Muscle layer of colon (tissue), 2 donors: ENCODE data around the gene FBLN2.

Source experiments
- H3K27ac ChIP-seq: one replicate; pipeline ENCODE4 v1.7.0; 2013; ENCODE audit warnings: low read depth, mild to moderate bottlenecking, low read length, moderate library complexity
- H3K27me3 ChIP-seq, 2 donors: one replicate each; pipeline ENCODE4 v1.7.0; 2013; ENCODE audit warnings: low read length in 2 of 2, mild to moderate bottlenecking in 2 of 2; ENCODE audit not compliant: insufficient read depth in 2 of 2, control insufficient read depth in 1 of 2
- H3K36me3 ChIP-seq: one replicate; pipeline ENCODE4 v1.7.0; 2013; ENCODE audit warnings: mild to moderate bottlenecking, low read length; ENCODE audit not compliant: insufficient read depth
- H3K4me1 ChIP-seq: one replicate; pipeline ENCODE4 v1.7.0; 2013; ENCODE audit warnings: mild to moderate bottlenecking, low read length; ENCODE audit not compliant: insufficient read depth
- H3K4me3 ChIP-seq, 2 donors: one replicate each; pipeline ENCODE4 v1.7.0; 2013; ENCODE audit warnings: low read length in 2 of 2, low read depth in 1 of 2, mild to moderate bottlenecking in 1 of 2, moderate library complexity in 1 of 2
- H3K9ac ChIP-seq: one replicate; pipeline ENCODE4 v1.7.0; 2013; ENCODE audit warnings: low read length
- H3K9me3 ChIP-seq: one replicate; pipeline ENCODE4 v1.7.0; 2013; ENCODE audit warnings: mild to moderate bottlenecking, low read length
- donor health status: abdominal sarcoma.
- donor health status: Adenocarcinoma of cecum.

The FBLN2 gene

GRCh38 chr3:13571831-13572750 is 23.2 kb downstream of the FBLN2 start:
- Histone ChIP-seq H3K27ac (no peak overlapping the region), H3K4me1 (no peaks in the 10 kb centered on the region)

GRCh38 chr3:13572926-13573623 is 24.1 kb downstream of the FBLN2 start:
- no peaks in the 10 kb centered on the region for H3K36me3 ChIP-seq
- H3K27me3 ChIP-seq: no peaks in the 10 kb centered on the region
- H3K4me1 ChIP-seq: no peaks in the 10 kb centered on the region
- no peak overlapping the region for H3K27ac ChIP-seq
- H3K9ac ChIP-seq: no peak overlapping the region
- H3K4me3 ChIP-seq: no peak overlapping the region
- H3K9me3 ChIP-seq: no peaks in the 10 kb centered on the region

More at GRCh38 chr3:13571831-13572750, 23.2 kb downstream of the FBLN2 start:
- Histone ChIP-seq H3K9ac (no peak overlapping the region), H3K36me3 (no peaks in the 10 kb centered on the region), H3K4me3 (no peak overlapping the region), H3K27me3 (no peaks in the 10 kb centered on the region), H3K9me3 (no peaks in the 10 kb centered on the region)

- no peaks in the 10 kb centered on the region for H3K27me3 ChIP-seq
- H3K27ac ChIP-seq: no peak overlapping the region
- H3K4me3 ChIP-seq: no peak overlapping the region
- H3K9ac ChIP-seq: no peak overlapping the region
- H3K36me3 ChIP-seq: no peaks in the 10 kb centered on the region
- no peaks in the 10 kb centered on the region for H3K4me1 ChIP-seq
- no peaks in the 10 kb centered on the region for H3K9me3 ChIP-seq
Measured at GRCh38 chr3:13574083-13574797, 25.3 kb downstream of the FBLN2 start.

- H3K9me3 ChIP-seq: no peaks in the 10 kb centered on the region
- no peak overlapping the region for H3K9ac ChIP-seq
- H3K27me3 ChIP-seq: no peaks in the 10 kb centered on the region
- H3K27ac ChIP-seq: no peak overlapping the region
- H3K4me1 ChIP-seq: no peaks in the 10 kb centered on the region
- H3K4me3 ChIP-seq: no peak overlapping the region
- H3K36me3 ChIP-seq: no peaks in the 10 kb centered on the region
Measured at GRCh38 chr3:13574798-13575451, 26.0 kb downstream of the FBLN2 start.

GRCh38 chr3:13575459-13576061 is 26.6 kb downstream of the FBLN2 start:
- no peaks in the 10 kb centered on the region for H3K27me3 ChIP-seq
- no peak overlapping the region for H3K27ac ChIP-seq
- H3K4me3 ChIP-seq: no peak overlapping the region
- H3K36me3 ChIP-seq: no peaks in the 10 kb centered on the region
- no peaks in the 10 kb centered on the region for H3K9me3 ChIP-seq
- no peaks in the 10 kb centered on the region for H3K4me1 ChIP-seq
- no peak overlapping the region for H3K9ac ChIP-seq

- H3K27ac ChIP-seq: no peak overlapping the region
- no peaks in the 10 kb centered on the region for H3K27me3 ChIP-seq
- H3K36me3 ChIP-seq: no peaks in the 10 kb centered on the region
- H3K4me3 ChIP-seq: no peak overlapping the region
- H3K9ac ChIP-seq: no peak overlapping the region
- no peaks in the 10 kb centered on the region for H3K9me3 ChIP-seq
- no peaks in the 10 kb centered on the region for H3K4me1 ChIP-seq
Measured at GRCh38 chr3:13577181-13578121, 28.5 kb downstream of the FBLN2 start.

- Histone ChIP-seq H3K4me1 (no peaks in the 10 kb centered on the region), H3K27ac (no peak overlapping the region), H3K4me3 (no peak overlapping the region), H3K9ac (no peak overlapping the region), H3K36me3 (no peaks in the 10 kb centered on the region), H3K27me3 (no peaks in the 10 kb centered on the region), H3K9me3 (no peaks in the 10 kb centered on the region)
Measured at GRCh38 chr3:13578251-13578650, 29.3 kb downstream of the FBLN2 start.

- no peak overlapping the region for H3K9ac ChIP-seq
- no peaks in the 10 kb centered on the region for H3K27me3 ChIP-seq
- H3K4me3 ChIP-seq: no peak overlapping the region
- H3K36me3 ChIP-seq: no peaks in the 10 kb centered on the region
- H3K9me3 ChIP-seq: no peaks in the 10 kb centered on the region
- H3K27ac ChIP-seq: no peak overlapping the region
- H3K4me1 ChIP-seq: no peaks in the 10 kb centered on the region
Measured at GRCh38 chr3:13579063-13579462, 30.1 kb downstream of the FBLN2 start.

GRCh38 chr3:13580256-13581023 is 31.5 kb downstream of the FBLN2 start:
- H3K4me3 ChIP-seq: no peak overlapping the region
- no peaks in the 10 kb centered on the region for H3K4me1 ChIP-seq
- no peak overlapping the region for H3K27ac ChIP-seq
- H3K9ac ChIP-seq: no peak overlapping the region
- H3K9me3 ChIP-seq: no peaks in the 10 kb centered on the region
- H3K36me3 ChIP-seq: no peaks in the 10 kb centered on the region
- H3K27me3 ChIP-seq: no peaks in the 10 kb centered on the region
